Hypothalamus (tissue), 51 donors: Measurements from ENCODE around the gene BCL2.

Experiments
- DNase-seq, 51 donors: peaks; one replicate each; lab custom pipeline; 2025; lab: John Stamatoyannopoulos, UW

BCL2 gene

GRCh38 chr18:63164396-63164795 is 155.2 kb downstream of the BCL2 start:
- no peak for DNase-seq

- no peak for DNase-seq
Observed at GRCh38 chr18:63162271-63163014, 157.1 kb downstream of the BCL2 start.

- DNase-seq, result peak in 9 of 51 donors; percentile 9 to 65 (median 28)
Observed at GRCh38 chr18:63161761-63162195, 157.8 kb downstream of the BCL2 start.

GRCh38 chr18:63161032-63161760 is 158.4 kb downstream of the BCL2 start:
- no peak for DNase-seq

DNA sequence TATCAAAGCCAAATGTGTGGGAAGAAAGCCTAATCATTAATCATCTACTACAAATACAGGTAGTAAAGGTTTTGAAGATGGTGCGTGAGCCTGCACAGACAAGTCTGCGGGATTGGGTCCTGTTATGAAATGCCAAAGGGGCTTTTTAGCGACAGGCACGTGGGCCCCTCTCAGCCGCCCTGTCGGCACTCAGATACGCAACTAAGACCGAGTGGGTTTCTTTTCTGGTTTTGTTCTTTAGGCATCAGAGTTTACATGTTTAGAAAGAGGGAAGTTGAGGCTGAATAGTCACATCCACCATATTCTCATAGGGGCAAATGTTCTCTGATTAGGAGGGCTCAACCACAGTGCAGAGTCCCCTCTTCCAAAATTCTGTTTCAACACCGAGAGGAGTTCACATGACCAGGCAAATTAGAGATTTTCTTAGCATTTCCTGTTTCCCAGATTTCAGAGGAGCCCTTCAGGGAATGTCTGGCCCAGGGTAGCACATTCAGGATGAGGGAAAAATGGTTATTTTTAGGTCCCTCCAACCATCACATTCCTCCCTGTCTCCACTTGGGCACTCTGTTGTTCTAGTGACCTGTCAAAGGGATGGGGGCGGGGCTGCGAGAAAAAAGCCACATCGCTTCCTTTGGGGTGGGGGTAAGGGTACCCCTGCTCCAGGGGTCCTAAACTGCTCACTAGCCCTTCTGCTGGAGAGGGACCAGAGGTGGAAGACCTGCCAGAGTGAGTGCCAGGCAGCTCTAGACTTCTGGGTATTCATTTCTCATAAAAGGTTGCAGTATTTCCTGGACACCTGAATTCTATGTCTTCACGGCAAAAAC is 159.2 kb downstream of the BCL2 start:
- DNase-seq, result no peak

DNA sequence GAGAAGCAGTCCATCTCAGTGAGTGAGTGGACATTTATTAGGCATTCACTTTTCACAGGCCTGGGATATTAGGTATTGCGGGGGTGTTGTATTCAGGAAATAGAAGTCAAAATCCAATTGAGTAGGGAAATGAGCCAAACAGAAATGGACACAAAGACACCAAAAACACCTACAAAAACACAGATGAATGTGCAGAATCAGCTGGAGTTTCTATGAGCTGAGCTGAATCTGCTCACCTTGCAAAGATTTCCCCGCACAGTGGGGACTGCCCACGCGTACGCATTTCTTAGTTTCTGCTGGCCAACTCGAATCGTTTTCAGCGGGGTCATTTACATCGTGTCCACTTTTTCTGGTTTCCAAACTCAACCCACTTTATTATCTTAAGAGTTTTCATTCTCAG is 160.0 kb downstream of the BCL2 start:
- DNase-seq, result no peak

- no peak for DNase-seq
Observed at GRCh38 chr18:63158676-63159291, 160.8 kb downstream of the BCL2 start.

DNA sequence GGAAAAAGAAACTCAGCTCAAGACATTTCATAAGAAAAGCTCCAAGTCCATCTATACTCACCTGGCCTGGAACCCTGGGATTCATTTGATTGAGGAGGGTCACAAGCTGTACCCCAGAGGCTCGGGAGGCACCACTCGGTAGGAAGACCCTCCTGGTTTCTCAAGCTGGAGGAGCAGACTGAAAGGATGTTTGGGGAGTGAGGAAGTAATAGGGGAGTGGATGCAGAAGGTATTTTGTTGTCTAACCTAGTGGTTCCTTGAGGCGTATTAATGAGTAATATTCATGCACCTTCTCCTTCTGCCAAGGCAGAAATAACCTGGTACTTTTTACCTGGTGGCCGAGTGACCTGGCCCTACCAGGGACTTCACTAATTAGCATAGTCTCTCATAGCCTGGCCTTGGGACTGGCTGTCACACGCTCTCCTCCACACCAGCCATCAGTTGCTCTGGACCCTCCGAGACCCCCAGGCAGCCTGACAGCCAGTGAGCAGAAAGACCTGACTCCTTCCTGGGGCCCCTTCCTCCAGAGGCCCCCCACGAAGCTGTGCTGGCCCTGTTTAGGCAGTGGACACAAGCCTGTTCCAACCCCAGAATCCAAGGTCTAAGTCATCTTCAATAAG is 161.4 kb downstream of the BCL2 start:
- no peak for DNase-seq

DNA sequence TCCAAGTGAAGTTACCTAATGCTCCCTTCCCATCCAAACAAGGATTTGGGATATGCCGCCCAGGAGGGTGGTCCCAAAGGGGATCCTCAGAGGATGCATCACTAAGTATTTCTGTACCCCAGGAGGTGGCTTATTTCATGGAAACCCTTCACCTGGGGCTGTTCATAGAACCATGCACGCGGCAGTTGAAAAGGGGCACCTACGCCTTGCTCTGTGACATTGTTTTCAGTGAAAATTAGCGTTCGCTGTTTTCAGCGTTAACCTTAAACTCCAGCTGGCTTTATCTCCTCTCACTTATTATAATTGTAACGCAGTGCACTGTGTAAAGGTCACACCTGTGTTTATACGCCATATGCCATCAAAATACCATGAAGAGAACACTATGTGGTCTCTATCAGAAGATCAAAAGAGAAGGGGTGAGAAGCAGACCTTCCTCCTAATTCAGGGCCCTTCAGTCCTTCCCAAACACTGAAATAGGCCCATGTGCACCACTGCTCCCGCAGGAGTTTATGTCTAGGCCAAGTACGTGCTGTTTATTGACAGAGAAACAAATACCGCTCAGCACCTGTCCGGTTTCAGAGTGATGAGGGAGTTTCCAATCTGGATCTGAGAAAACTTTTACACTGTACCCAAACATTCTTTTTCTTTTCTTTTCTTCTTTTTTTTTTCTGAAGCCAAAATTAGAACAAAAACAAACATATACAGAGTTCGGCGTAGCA is 162.1 kb downstream of the BCL2 start:
- no peak for DNase-seq

DNA sequence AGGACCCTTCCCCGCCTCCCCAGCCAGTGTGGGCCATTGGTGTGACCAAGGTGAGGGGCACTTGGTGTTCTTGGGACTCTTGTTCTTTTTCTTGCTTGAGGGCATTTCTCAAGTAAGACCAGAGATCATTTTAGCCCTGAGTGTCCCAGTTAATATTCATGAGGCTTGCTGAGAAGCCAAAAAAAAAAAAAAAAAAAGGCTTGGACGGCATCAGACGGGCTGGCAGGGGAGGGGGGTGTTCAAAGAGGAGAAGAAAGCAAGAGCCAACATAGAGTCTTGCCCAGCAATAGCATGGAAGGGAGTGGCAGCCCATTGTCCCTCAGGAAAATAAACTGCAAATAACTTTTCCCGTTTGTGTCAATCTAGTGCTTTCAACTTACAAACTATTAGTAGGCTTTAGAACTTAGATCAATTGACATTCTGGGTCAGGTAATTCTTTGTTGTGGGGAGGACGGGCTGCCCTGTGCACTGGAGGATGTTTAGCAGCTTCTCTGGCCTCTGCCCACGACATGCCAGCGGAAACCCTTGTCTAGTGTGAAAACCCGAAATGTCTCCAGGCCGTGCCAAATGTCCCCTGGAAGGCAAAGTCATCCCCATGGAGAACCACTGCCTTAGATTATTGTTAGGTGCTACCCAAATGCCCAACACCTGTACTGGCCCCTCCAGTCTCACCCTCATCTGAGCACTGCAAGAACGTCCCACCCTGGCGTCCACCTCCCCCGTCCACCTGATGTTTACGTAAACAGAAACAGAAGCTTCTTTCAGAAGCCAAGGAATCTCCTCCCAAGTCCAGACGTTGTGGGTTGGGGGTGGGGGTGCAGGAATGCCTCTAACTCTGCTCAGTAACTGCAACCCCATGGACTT is 163.4 kb downstream of the BCL2 start:
- no peak for DNase-seq

- DNase-seq, result peak in 24 of 51 donors; percentile 7 to 62 (median 30)
Observed at GRCh38 chr18:63155169-63155852, 164.3 kb downstream of the BCL2 start.

DNA sequence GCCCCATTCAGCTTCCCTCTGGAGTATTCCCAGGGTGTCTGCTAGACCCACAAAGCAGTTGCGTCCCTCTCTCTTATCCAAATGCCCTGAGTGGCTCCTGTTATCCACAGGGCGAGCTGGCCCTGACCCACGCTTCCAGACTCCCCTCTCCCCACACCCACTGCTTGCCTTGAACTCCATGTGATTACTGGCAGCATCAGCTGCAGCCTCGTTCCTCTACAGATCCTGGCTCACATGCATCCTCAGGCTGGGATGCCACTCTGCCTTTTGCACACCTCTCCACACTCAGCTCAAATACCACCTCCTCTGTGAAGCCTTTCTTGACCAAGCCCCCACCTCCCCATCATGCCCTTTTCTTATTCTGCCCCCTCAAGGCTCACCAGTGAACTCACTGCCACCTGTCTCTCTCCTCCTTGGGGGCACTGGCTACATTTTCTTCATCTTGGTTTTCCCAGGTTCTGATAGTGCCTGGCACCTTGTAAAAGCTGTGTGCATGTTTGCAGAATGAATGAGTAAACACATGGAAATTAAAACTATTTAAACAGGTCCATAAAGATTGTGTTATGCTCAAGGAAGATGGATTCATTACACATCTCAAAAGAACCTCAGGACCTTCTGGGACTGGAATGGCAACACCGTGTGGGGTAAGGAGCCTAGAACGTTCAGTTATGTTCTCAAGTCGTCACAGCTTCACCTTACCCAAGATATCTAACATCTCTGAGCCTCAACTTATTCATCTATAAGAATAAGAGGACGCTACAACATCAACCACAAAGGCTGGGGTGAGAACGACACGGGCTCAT is 165.0 kb downstream of the BCL2 start:
- no peak for DNase-seq

DNA sequence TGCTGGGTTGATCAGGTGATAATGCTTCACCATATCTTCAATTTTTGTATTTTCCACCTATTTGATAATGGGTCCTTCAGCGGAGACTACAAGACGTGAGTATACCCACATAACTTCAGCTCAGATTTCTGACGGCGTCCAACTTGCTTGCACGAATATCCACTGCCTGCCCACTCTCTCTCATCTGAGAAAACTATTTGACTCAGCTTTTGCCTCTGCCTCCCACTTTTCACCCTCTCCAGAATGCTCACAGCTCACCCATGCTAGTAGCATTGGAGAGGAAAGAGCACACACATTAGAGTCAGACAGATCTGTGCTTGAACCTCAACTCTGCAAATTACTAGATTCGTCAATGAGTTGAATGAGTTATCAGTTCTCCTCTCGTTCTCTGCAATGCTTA is 166.8 kb downstream of the BCL2 start:
- peak in 1 of 51 donors; percentile 23 for DNase-seq

- DNase-seq, result no peak
Observed at GRCh38 chr18:63152096-63152495, 167.5 kb downstream of the BCL2 start.

DNA sequence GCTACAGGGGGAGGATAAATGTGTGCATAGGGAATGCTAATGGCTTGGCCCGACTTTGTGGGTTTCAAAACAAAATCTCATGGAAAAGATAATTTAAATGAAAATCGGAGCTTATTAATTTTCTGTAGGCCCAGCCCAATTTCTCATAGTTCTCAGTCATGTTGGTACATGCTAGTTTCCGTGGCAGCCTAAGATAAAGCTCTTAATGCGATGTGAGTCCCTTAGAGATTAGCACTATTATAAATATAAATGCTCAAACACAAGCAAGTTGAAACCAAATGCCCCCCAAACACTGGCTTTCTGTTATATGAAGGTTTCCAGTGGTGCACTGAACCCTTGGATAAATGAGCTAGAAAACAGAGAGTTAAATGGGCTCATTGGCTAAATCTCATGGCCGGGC is 168.0 kb downstream of the BCL2 start:
- DNase-seq, result no peak

DNA sequence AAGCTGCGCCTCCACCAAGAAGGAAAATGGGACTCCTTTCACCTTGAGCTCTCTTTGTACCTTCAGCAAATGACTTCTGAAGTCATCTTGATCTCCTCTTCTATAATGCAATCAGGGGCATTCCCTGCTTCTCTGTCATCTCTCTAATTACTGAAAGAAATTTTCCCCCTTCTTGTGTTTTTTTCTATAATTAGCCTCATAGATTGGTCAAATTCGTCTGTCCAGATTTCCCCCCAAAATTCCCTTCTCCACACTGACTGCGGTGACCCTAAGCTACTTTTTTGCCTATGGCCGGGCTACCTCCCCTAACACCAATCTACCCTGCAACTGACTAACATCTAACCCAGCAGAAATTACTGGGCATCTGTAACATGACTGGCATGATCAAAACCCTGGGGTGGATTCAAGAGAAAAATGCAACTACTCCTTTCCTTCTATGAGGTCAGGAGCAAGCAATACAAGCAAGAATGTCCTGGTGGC is 168.6 kb downstream of the BCL2 start:
- DNase-seq, result no peak

- DNase-seq, result no peak
Observed at GRCh38 chr18:63150326-63150725, 169.2 kb downstream of the BCL2 start.
